ENCODE data around the gene TMTC1. TPM values are rescaled to one million over a fixed set of nuclear protein-coding genes. Genes with fewer than 3 reads are reported as not detected.

TMTC1 gene
- total and polyA plus RNA-seq, 2 of the 8 experiments (the other 6 are each of a cell fraction or from before 2014, with no cell fraction given) = 15.4 to 20.8 TPM

- Histone ChIP-seq H2AFZ (ENCODE audit: low read length) (no peak overlapping the region), H3K14ac (ENCODE audit: insufficient read length) (no peak overlapping the region), H2BK5ac (ENCODE audit: low read depth, low read length) (no peak overlapping the region), H3K27ac (ENCODE audit: low read depth, low read length) (no peak overlapping the region), H4K91ac (replicated peaks; ENCODE audit: insufficient read length, low read length) (no peak overlapping the region), H3K27me3 (replicated peaks in 1 of 4; ENCODE audit: control insufficient read depth in 3 of 4, extremely low read depth in 1 of 4, insufficient read depth in 3 of 4, low read length in 3 of 4) (no peaks in the 10 kb centered on the region), H4K8ac (ENCODE audit: extremely low read depth, insufficient read depth, low read length) (no peak overlapping the region), H3K23ac (ENCODE audit: insufficient read length) (no peak overlapping the region), H4K5ac (ENCODE audit: insufficient read length, low read depth, low read length) (no peak overlapping the region), H4K20me1 (replicated peaks in 1 of 2; ENCODE audit: control insufficient read depth in 1 of 2, insufficient read depth in 2 of 2, low read length in 2 of 2) (no peaks in the 10 kb centered on the region), H2BK15ac (ENCODE audit: low read length) (no peak overlapping the region), H3K36me3 (ENCODE audit: control insufficient read depth in 2 of 4, insufficient read depth in 4 of 4, low read length in 3 of 4) (no peaks in the 10 kb centered on the region), H2AK5ac (ENCODE audit: low read depth, low read length) (no peak overlapping the region), H2BK20ac (ENCODE audit: low read length) (no peak overlapping the region), H3K4me2 (ENCODE audit: insufficient read depth in 1 of 2, low read depth in 2 of 2, low read length in 2 of 2) (no peak overlapping the region), H3K4ac (replicated peaks; ENCODE audit: insufficient read length, low read depth, low read length) (no peak overlapping the region), H3K23me2 (ENCODE audit: low read depth, low read length) (no peaks in the 10 kb centered on the region), H3K56ac (replicated peaks; ENCODE audit: insufficient read length, low read depth, low read length) (no peak overlapping the region), H3K4me3 (ENCODE audit: extremely low read depth in 1 of 4, insufficient read depth in 2 of 4, low read depth in 3 of 4, low read length in 4 of 4) (no peak overlapping the region), H3K18ac (ENCODE audit: extremely low read depth, low read length) (no peak overlapping the region), H2BK12ac (ENCODE audit: low read depth, low read length) (no peak overlapping the region), H3K79me2 (ENCODE audit: control insufficient read depth in 1 of 2, insufficient read depth in 2 of 2, low read length in 2 of 2) (no peaks in the 10 kb centered on the region), H3K9me3 (ENCODE audit: insufficient read depth in 2 of 2, low read depth in 1 of 2, low read length in 1 of 2) (no peaks in the 10 kb centered on the region), H2BK120ac (replicated peaks; ENCODE audit: low read depth, low read length) (no peak overlapping the region), H3K4me1 (replicated peaks in 1 of 4; ENCODE audit: control insufficient read depth in 3 of 4, insufficient read depth in 4 of 4, low read length in 3 of 4) (peaks cover 0 to 3% (median 1%) of the 10 kb centered on the region in 4 experiments; a peak in 1 of 7 replicates), H3K9ac (replicated peaks in 1 of 4; ENCODE audit: extremely low read depth in 1 of 4, low read depth in 3 of 4, low read length in 3 of 4) (no peak overlapping the region), H3K79me1 (ENCODE audit: low read depth, low read length) (no peaks in the 10 kb centered on the region)
- no peak for FAIRE-seq
- DNase-seq (ENCODE audit: low read depth in 1 of 2, low spot score in 2 of 2) = no peak
- ChIA-PET CTCF (ENCODE audit: partially characterized antibody) (interaction anchor here (0.7 kb wide), 1 partner anchor 9 kb away, joined by 3 read pairs; no protein-coding TSS in a partner anchor), POLR2A (ENCODE audit: partially characterized antibody) (no interaction called here)
- 100% methylated on average over 1 of the region's 1 CpG; no CpG with 5 or more reads in 1 of the 2 experiments for WGBS, 2 experiments (ENCODE audit: extremely low coverage in 1 of 2, insufficient coverage in 1 of 2, insufficient read length in 1 of 2, insufficient replicate concordance in 2 of 2, low coverage in 1 of 2, low lambda C conversion rate in 2 of 2, missing lambda C conversion rate in 1 of 2)
- no peak for TF ChIP-seq GABPA (IDR thresholded peaks at IDR 0.05; ENCODE audit: borderline replicate concordance, insufficient read depth, low read length)
- TF ChIP-seq EP300 (IDR thresholded peaks at IDR 0.05; ENCODE audit: borderline replicate concordance in 1 of 2, low read depth in 2 of 2, low read length in 2 of 2) = no peak
- no peak for TF ChIP-seq RAD21 (IDR thresholded peaks at IDR 0.05 in 1 of 2, conservative IDR thresholded peaks at IDR 0.05 in 1 of 2; ENCODE audit: low read depth in 2 of 2, low read length in 2 of 2)
- no peak for TF ChIP-seq SIRT6 (IDR thresholded peaks at IDR 0.05; ENCODE audit: low read length)
- TF ChIP-seq SAP30 (IDR thresholded peaks at IDR 0.05; ENCODE audit: insufficient read depth, insufficient replicate concordance, low read length) = no peak
- no peak for TF ChIP-seq ASH2L (IDR thresholded peaks at IDR 0.05; ENCODE audit: low read length)
- no peak for TF ChIP-seq HDAC6 (IDR thresholded peaks at IDR 0.05; ENCODE audit: low read depth, low read length)
- no peak for TF ChIP-seq GTF2F1 (IDR thresholded peaks at IDR 0.05; ENCODE audit: borderline replicate concordance, low read depth, low read length)
- no peak for TF ChIP-seq CHD1 (IDR thresholded peaks at IDR 0.05; ENCODE audit: low read depth, low read length)
- TF ChIP-seq SP4 (IDR thresholded peaks at IDR 0.05; ENCODE audit: low read length) = no peak
- no peak for TF ChIP-seq YY1 (IDR thresholded peaks at IDR 0.05; ENCODE audit: low read depth, low read length)
Observed at GRCh38 chr12:29688914-29689313, 94.8 kb downstream of the TMTC1 start.
